ENCODE results near the gene DTHD1. TPM values are rescaled to one million over a fixed set of nuclear protein-coding genes. Genes with fewer than 3 reads are reported as not detected.

The DTHD1 gene
- total and polyA plus RNA-seq, 7 donors: 0.01 to 0.15 (median 0.07) TPM; not detected in 4

DNA sequence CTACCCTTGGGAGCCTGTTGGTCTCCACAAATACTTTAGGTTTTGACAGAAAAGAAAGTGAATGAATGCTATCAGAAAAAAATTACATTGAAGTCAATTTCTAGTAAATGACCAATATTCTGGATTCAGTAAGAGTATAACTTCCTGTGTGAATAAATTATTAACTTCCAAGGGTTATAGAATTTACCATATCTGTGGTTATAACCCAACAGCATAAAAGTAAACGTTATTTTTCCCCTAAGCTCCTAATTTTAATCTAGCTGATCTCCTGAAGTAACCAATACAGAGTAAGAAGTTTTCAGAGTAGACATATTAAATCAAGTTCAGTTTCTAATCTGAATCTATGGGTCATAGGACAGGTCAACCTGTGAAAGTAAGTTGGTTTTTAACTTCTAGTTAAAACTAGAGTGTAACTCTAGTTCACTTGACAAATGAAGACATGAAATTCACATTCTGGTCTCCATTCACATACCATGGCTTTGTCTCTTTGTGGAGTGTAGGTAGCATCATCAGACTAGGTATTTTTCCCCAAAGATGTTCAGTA lies 22.8 kb downstream of the DTHD1 start:
- TF ChIP-seq, protein P1, sequence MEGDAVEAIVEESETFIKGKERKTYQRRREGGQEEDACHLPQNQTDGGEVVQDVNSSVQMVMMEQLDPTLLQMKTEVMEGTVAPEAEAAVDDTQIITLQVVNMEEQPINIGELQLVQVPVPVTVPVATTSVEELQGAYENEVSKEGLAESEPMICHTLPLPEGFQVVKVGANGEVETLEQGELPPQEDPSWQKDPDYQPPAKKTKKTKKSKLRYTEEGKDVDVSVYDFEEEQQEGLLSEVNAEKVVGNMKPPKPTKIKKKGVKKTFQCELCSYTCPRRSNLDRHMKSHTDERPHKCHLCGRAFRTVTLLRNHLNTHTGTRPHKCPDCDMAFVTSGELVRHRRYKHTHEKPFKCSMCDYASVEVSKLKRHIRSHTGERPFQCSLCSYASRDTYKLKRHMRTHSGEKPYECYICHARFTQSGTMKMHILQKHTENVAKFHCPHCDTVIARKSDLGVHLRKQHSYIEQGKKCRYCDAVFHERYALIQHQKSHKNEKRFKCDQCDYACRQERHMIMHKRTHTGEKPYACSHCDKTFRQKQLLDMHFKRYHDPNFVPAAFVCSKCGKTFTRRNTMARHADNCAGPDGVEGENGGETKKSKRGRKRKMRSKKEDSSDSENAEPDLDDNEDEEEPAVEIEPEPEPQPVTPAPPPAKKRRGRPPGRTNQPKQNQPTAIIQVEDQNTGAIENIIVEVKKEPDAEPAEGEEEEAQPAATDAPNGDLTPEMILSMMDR (IDR thresholded peaks at IDR 0.05): no peak
- intact Hi-C loops (cut with DNase I): no loop called here
- Histone ChIP-seq H3K4me1 (no peaks in the 10 kb centered on the region), H3K9me3 (no peaks in the 10 kb centered on the region), H3K36me3 (ENCODE audit: insufficient read depth in 1 of 2, low read depth in 1 of 2) (no peaks in the 10 kb centered on the region), H3K27ac (no peak overlapping the region), H3K4me3 (no peak overlapping the region), H3K27me3 (ENCODE audit: insufficient read depth in 3 of 3, low read length in 2 of 3) (no peaks in the 10 kb centered on the region)
- ATAC-seq (no peak), DNase-seq (no peak)
- 56 to 66% (median 59%) methylated on average over 1 of the region's 1 CpG for WGBS, 3 donors

DNA sequence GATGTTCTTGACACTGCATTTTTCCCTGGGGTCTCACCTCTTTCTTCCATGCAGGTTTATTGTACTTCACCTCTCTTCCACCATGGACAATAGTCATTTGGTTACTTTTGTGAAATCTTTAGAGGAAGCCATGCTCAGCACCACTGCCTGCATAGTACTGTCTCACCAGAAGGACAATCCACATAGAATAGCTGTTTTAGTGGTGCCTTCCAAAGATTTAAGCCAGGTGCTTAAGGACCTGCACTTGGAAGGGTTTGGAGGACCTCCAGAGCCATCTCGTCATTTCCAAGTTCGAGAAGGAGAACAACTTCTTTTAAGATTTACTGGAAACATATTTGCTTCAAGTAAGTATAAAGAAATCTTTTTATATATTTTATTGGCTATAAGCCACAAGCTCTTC lies 26.7 kb downstream of the DTHD1 start:
- no peak for DNase-seq
- ATAC-seq: no peak
- 50 to 64% (median 63%) methylated on average over 2 of the region's 2 CpGs for WGBS, 3 donors
- intact Hi-C loops (cut with DNase I): no loop called here
- no peaks in the 10 kb centered on the region for H3K9me3 ChIP-seq
- H3K27ac ChIP-seq: no peak overlapping the region
- H3K36me3 ChIP-seq (ENCODE audit: insufficient read depth in 1 of 2, low read depth in 1 of 2): no peaks in the 10 kb centered on the region
- no peaks in the 10 kb centered on the region for H3K4me1 ChIP-seq
- TF ChIP-seq, protein P1 (IDR thresholded peaks at IDR 0.05): no peak
- H3K4me3 ChIP-seq: no peak overlapping the region
- no peaks in the 10 kb centered on the region for H3K27me3 ChIP-seq (ENCODE audit: insufficient read depth in 3 of 3, low read length in 2 of 3)

DNA sequence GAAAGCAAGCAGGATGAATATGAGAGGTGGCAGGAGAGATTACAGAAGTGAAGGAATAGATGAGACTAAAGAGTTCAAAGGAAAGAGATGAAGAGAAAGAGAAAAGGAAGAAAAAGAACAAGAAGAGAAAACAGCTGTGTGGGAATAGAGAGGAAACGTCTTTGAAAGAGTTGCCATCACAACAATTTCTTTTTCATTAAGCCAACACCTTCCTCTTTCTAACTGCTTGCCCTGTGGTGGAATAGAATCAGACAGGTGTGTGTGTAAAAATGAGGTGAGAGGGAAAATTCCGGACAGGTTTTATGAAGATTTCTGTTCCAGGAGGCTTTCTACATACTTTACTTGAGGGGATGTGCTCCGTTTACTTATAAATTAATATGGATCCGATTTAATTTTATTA lies 28.8 kb downstream of the DTHD1 start:
- intact Hi-C loops (cut with DNase I): no loop called here
- Histone ChIP-seq H3K36me3 (ENCODE audit: insufficient read depth in 1 of 2, low read depth in 1 of 2) (no peaks in the 10 kb centered on the region), H3K9me3 (no peaks in the 10 kb centered on the region), H3K4me3 (no peak overlapping the region), H3K4me1 (no peaks in the 10 kb centered on the region), H3K27me3 (ENCODE audit: insufficient read depth in 3 of 3, low read length in 2 of 3) (no peaks in the 10 kb centered on the region), H3K27ac (no peak overlapping the region)
- TF ChIP-seq, protein P1 (IDR thresholded peaks at IDR 0.05): no peak
- no peak for DNase-seq
- ATAC-seq: no peak
- WGBS, 3 donors: 76 to 81% (median 79%) methylated on average over 4 of the region's 4 CpGs

DNA sequence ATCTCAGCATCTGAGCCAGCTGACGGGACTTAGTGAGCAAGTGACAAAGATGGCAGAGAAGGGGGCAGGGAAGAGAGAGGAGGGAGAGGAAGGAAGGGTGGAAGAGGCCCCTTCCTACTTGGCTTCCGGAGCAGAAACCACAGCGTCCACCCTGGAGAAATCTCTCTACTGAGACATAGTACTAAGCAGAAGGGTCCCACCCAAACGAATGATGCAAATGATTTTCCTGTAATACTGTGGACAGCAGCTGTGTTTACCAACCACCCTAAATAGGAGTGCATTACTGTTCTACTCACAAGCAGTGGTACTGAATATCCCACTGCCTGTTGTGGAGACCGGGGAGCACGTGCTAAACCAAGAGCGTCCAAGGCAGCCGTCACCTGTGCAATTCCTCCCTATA lies 29.4 kb downstream of the DTHD1 start:
- TF ChIP-seq, protein P1 (IDR thresholded peaks at IDR 0.05): no peak
- Histone ChIP-seq H3K27me3 (ENCODE audit: insufficient read depth in 3 of 3, low read length in 2 of 3) (no peaks in the 10 kb centered on the region), H3K36me3 (ENCODE audit: insufficient read depth in 1 of 2, low read depth in 1 of 2) (no peaks in the 10 kb centered on the region), H3K9me3 (no peaks in the 10 kb centered on the region), H3K4me1 (no peaks in the 10 kb centered on the region), H3K27ac (no peak overlapping the region), H3K4me3 (no peak overlapping the region)
- ATAC-seq (peak in 2 of 4 donors; percentile 30 to 32), DNase-seq (no peak)
- intact Hi-C loops (cut with DNase I): no loop called here
- WGBS, 3 donors: 51 to 64% (median 59%) methylated on average over 8 of the region's 8 CpGs

DNA sequence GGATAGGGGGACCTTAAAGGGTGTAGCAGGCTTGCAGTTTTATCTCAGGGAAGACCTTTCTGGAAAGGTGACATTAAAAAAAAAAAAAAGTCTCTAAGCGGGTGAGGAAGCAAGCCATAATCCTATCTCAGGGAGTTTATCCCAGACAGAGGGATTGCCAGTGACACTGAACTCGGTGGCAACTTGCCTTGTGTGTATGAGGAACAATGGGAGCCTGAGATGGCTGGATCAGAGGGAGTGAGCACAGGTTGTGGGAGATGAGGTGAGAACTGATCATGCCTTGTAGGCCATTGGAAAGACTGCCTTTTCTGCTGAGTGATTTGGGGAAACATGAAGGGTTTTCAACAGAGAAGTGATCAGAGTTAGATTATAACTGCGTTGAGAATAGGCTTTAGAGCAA lies 31.1 kb downstream of the DTHD1 start:
- H3K4me3 ChIP-seq: no peak overlapping the region
- DNase-seq (no peak), ATAC-seq (no peak)
- H3K4me1 ChIP-seq: no peaks in the 10 kb centered on the region
- no peaks in the 10 kb centered on the region for H3K9me3 ChIP-seq
- TF ChIP-seq, protein P1 (IDR thresholded peaks at IDR 0.05): no peak
- H3K27ac ChIP-seq: no peak overlapping the region
- no peaks in the 10 kb centered on the region for H3K27me3 ChIP-seq (ENCODE audit: insufficient read depth in 3 of 3, low read length in 2 of 3)
- intact Hi-C loops (cut with DNase I): no loop called here
- WGBS, 3 donors: 69 to 77% (median 76%) methylated on average over 3 of the region's 3 CpGs
- H3K36me3 ChIP-seq (ENCODE audit: insufficient read depth in 1 of 2, low read depth in 1 of 2): no peaks in the 10 kb centered on the region
